ENCODE results near the gene OR52E8.

OR52E8 gene

DNA sequence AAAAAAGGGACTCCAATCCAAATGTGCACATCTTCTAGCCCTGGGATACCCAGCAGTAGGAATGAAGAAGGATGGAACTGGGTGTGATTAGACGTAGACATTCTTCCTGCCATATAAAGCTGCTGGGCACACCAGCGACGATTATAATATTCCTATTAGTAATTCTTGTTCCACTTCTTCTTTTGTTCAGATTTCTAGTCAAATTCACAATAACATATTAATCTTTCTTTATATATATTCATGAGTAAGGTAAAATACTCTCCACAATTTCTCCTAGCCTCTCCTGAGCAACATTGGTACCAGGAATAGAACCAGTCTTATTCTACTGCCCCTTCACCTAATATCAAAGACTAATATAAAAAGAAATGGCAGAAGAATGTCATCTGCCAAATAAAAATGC lies at the start of gene OR52E8:
TSS of gene OR52E8 (minus strand) at position 101 of the 400 bp plus-strand sequence. CDS start at position 101, 0 bp downstream.
- no peak for DNase-seq

DNA sequence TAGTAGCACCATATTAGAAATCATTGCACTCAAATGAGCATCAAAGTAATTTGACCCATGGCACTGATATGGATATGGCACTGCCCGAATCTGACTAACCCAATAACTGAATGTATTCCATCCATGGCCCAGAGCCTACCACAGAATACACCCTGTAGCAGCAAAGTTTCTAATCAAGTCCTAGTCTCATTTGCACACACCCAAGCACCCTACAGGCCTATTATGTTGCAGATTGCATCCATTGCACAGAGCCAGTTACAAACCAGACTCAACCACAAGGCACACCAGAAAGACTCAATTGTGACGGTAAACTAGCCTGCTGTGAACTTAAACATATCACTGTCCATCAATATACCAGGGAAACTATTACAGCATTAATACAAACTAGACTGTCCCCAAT lies 42.0 kb upstream of the OR52E8 start:
- no peak for DNase-seq

DNA sequence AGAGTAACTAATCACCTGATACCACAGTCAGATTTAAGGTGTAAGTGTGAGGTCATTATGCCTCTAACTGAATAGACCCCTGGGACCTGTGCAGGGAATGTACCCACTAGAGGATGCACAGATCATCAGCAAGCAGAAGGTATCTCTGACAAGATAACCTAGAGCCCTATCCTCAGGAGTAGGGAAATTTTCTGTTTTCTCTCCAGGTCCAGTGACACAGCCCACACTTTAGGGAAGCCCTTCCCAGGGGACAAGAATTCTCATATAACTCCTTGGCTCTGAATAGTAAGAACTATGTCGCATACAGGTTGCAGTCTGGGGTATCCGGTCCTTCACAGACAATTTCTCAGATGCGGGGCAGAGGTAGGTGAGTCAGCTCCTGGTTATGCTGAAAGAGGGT lies 35.4 kb upstream of the OR52E8 start, which contains the start of gene OR52E5:
TSS of gene OR52E5 (plus strand) at position 301 of the 400 bp plus-strand sequence. CDS start 7,569 bp downstream, outside the sequence.
- DNase-seq = no peak

DNA sequence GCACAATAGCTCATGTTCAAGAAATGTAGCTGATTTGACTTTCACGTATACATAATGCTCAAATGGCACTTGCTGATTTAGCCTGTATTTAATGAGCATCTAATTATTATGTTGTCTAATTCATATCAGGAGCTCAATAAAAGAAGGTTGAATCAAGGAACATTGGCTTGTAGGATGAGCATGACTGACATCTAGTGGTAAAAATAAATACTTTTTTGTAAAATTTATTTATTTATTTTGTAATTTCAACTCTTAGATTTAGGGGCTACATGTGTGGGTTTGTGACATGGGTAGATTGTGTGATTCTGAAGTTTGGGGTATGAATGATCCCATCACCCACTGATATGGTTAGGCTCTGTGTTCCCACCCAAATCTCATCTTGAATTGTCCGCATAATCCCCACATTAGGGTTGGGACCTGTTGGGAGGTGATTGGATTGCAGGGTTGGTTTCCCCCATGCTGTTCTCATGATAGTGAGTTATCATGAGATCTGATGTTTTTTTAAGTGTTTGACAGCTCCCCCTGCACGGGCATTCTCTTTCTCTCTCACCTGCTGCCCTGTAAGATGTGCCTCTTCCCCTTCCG lies 33.8 kb upstream of the OR52E8 start:
- peak in 2 of 3 experiments; percentile 12 to 20 for DNase-seq

DNA sequence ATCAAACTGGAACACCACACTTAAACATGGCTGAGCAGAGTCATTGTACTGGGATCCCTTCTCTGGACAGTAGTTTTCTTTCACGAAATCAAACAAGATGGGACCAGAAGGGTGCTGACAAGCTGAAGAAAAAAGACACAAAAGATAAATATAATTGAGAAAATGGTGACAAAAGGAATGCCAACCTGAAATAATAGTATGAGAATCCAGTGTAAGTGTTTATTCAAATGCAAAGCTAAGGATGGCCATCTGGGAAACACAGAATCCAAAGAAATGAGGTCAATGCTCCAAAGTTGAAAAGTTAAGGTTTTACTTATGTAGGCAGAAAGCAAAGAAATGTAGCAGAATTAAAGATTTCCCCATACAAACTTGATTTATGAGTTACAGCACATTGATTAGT lies 30.2 kb upstream of the OR52E8 start:
- no peak for DNase-seq

DNA sequence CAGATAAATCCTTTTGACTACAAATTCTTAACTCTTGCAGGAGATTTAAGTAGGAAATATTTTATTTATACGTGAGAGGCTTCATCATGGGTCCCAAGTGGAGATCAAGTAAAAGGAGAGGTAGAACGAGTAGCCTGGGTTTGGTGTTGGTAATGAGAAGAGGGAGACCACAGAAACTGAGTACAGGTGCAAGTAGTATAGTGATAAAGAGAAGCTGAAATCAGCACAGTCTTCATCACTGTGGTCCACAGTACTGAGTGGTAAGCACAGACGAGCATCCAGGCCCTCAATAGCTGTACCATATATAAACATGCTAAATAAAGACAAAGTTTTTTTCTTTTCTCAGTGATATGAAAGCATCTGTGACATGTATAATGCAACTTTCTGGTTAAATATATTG lies 29.7 kb upstream of the OR52E8 start:
- no peak for DNase-seq

DNA sequence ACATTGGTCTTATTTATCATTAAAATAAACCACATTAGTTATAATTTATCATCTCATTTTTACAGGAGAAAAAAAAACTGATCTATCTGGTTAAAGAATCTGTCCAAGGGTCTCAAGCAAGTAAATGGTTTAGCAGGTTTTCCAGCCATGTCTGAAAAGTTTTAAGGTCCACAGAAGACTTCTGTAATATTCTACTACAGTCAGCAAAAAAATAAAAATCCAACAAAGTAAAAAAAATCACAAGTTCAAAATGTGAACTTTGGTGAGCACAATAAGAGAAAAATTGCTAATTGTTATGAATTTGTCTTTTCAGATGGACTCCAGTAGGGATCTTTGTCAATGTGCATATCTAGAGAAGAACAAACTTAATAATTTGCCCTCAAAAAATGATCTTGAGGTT lies 24.3 kb upstream of the OR52E8 start:
- no peak for DNase-seq

DNA sequence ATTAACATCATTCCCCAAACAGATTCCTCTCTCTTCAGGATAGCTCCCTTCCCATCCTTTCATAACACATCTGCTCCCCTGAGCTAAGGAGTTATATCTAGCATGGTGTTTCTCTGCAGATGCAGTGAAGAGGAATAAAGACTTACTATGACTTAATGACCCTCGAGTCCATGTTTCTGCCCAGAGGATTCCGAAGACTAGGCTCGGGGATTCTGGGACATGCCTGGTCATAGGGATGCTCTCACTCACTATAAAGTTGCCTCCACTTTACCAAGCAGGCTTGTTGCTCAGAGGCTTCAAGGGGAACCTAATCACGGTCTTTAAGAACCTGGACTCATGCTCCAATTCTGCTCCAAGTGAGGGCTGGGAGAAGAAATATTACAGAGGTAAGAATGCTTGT lies 22.8 kb upstream of the OR52E8 start, which contains the start of gene OR52E4:
TSS of gene OR52E4 (plus strand) at position 301 of the 400 bp plus-strand sequence. CDS start 3,664 bp downstream, outside the sequence.
- no peak for DNase-seq

DNA sequence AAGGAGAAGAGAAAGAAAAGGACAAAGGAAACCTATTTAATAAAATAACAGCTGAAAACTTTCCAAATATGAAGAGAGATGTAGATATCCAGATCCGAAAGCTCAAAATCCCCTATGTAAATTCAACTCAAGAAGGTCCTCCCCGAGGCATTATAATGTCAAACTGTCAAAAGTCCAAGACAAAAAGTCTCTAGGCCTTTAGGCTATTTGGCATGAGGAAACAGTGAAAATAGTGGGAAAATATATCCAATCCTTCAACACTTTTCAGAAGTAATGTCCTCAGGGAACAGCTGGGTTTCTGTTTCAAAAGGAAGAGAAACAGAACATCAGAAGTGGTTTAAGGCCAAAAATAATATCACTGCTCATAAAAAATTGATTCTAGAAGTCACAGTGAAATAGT lies 21.1 kb upstream of the OR52E8 start:
- DNase-seq = no peak

DNA sequence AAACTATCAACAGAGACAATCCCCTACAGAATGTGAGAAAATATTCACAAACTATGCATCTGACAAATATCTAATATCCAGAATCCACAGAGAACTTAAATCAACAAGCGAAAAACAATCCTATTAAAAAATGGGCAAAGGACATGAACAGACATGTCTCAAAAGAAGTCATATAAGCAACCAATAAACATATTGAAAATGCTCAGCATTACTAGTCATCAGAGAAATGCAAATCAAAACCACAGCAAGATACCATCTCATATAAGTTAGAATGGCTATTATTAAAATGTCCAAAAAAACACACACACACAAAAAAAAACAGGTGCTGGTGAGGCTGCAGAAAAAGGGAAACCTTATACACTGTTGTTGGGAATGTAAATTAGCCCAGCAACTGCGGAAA lies 8.3 kb upstream of the OR52E8 start:
- no peak for DNase-seq

DNA sequence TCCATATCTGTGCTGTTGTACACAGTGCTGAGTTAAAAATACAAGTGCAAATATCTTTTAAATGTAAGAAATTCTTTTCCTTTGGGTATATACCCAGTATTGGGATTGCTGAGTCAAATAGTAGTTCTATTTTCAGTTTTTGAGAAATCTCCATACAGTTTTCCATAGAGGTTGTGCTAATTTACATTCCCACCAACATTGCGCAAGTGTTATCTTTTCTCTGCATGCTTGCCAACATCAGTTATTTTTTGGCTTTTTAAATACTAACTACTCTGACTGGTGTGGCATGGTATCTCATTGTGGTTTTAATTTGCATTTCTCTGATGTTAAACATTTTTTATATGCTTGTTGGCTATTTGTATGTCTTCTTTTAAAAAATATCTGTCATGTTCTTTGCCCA lies 6.5 kb downstream of the OR52E8 start:
- no peak for DNase-seq

DNA sequence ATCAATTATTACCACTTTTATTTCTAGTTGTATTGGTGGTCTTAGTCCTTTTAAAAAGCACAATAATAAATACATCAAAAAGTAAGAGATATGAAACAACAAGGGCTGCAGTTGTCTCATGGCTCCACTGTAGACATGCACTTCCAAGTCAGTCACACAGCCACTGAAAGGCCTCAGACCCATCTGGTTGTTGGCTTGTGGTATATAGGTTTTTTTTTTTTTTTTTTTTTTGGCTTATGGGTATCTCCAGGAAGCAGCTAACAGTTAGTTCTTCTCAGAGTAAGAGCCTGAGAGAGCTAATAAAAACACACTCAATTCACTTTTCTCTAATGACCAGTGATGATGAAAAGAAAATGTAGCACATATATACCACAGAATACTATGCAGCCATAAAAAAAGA lies 9.8 kb downstream of the OR52E8 start:
- DNase-seq = no peak

DNA sequence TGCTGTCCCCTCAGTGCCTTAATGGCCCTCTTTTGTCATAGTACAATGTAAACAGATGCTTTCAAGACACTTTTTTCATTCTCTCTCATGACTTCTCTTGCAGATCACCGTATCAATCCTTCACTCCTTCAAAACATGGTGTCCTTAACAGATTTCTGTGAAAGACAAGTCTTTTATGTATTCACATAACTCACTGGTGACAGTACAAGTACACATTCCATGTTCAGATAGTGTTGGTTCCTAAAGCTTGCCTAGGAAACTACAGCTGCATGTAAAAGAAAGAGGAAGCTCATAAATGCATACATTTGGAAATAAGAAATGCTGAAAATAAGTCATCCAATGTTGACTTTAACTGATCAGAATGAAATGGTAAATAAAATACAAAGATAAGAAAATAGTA lies 10.8 kb downstream of the OR52E8 start:
- DNase-seq = no peak

DNA sequence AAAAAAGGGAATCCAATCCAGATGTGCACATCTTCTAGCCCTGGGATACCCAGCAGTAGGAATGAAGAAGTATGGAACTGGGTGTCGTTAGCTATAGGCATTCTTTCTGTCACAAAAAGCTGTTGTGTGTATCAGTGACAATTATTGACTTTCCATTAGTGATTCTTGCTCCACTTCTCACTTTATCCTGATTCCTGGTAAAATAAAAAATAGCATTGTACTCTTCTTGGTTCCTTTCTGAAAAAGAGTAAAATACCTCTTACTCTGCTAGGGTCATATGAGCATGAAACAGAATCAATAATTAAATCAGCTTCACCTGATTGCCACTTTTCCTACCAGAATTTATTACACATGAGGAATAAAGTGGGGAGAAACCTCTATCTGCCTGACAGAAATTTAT lies 15.7 kb downstream of the OR52E8 start, which contains the start of gene OR52E6:
TSS of gene OR52E6 (minus strand) at position 101 of the 400 bp plus-strand sequence. CDS start at position 101, 0 bp downstream.
- no peak for DNase-seq

DNA sequence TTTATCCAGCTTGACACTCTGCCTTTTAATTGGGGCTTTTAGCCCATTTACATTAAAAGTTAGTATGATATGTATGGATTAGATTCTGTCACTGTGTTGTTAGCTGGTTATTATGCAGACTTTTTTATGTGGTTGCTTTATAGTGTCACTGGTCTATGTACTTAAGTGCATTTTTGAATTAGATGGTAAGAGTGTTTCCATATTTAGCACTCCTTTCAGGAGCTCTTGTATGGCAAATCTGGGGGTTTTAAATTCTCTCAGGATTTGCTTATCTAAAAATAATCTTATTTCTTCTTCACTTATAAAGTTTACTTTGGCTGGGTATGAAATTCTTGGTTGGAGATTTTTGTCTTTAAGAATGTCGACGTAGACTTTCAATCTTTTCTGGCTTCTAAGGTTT lies 19.8 kb downstream of the OR52E8 start:
- no peak for DNase-seq

DNA sequence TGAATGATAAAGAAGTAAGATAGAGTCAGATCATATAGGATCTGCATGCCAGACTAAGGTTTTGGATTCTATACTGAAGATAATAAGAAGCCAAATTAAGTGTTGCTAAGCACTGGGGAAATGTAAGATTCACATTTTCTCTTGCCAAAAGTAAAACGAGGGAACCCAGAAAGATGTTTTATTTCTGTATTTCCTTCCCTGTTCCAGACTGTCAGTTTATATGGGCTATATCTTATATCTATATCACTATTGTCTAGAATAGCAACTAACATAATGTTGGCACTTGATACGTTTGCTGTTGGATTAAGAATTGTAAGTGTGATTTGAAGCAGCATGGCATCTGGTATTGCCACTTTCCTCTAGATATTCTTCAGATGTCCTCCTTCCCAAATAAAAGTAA lies 24.0 kb downstream of the OR52E8 start:
- DNase-seq = no peak

DNA sequence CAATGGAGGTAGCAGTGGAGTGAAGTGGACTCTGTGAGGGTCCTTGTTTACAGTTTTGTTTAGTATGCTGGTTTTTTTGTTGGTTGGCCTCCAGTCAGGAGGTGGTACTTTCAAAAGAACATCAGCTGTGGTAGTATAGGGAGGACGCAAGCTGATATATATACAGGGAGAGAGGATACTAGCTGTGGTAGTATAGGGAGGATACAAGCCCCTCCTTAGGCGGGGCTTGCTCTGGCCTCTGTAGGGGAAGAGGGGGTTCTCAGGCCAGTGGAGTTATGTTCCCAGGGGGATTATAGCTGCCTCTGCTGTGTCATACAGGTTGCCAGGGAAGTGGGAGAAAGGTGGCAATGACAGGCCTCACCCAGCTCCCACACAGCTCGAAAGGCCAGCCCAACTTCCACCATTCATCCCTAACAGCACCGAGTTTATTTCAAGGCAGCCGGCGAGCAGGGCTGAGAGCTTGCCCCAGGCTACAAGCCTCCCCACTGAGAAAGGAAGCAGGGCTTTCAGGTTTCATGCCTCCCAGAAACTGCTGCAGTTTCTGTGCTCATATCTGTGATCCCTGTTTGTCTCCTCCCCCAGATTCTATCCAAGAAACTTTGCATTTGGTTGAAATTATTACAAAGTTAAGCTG lies 26.2 kb downstream of the OR52E8 start:
- no peak for DNase-seq

DNA sequence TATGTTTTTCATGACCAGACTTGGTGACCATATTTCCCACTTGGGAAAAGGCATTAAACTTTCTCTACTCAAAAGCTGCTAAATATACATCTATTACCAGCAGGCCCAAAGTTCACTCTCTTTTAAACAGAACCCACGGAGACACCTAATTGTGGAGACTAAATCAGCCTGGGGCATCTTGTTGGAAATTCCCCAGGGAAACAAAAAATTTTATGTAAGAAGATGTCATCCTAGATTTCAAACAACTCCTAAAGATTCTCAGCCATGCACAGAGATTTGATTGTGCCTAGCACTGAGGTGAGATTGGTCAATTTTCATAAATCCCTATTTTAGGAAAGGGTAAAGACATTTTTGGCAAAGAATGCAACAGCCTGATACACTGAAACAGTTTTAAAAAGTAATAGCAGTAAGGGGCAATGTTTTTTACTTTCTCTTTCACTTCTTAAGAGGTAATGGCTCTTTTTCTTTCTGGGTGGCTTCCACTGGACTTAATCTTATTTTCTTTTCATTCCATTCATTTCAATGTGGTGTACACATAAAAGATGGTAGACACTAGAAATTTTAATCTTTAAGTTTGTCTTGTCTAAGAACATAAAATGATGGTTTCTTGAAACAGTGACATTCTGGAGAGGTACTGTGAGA lies 39.1 kb downstream of the OR52E8 start:
- DNase-seq = no peak

DNA sequence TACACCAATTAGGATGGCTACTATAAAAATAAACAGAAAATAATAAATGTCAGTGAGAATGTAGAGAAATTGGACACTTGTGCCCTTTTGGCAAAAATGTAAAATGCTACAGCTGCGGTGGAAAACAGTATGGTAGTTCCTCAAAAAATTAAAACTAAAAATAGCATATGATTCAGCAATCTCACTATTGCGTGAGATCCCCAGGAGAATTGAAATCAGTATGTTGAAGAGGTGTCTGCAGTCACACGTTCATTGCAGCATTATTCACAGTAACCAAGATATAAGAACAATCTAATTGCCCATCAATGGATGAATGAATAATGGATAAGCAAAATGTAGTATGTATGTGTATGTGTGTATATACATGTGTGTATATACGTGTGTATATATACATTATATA lies 42.0 kb downstream of the OR52E8 start:
- DNase-seq = no peak

DNA sequence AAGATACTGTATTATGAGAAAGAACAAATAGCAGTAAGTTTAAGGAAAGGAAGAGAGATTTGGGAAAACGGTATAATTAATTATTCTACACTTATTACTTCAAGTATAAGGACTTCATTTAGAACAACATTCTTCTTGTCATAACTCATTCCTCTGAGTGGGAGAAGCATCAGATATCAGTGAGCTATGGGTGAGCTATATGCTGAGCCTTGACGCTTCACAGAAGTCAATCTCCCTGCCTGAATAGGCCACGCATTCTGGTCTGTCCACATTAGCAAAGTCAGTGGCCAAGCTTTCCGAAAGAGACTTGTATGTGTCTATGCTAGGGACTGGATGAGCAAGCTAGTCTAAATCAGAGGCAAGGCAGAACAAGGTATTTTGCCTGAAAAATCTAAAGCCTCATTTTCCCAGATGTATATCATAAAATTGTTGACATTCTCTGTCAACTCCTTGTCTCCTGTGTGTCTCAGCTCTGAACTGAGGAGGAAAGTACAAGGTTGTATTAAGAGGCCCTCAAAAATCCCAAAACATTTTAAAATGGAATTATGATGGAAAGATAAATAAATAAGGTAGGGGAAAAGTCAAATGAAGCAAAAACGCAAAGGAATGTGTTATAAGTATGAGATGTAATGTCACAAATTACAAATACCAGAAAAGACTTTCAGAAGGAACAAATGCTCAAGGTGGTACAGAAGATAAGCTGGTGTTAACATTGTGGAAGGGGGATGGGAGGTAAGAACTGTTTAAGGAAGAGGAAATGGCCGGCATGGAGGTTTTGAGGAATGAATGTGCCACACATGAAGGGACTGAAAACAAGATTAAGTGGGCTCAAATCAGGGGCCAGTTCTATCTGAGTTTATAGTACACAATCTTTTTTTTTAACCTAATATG lies 47.3 kb downstream of the OR52E8 start:
- DNase-seq = no peak

DNA sequence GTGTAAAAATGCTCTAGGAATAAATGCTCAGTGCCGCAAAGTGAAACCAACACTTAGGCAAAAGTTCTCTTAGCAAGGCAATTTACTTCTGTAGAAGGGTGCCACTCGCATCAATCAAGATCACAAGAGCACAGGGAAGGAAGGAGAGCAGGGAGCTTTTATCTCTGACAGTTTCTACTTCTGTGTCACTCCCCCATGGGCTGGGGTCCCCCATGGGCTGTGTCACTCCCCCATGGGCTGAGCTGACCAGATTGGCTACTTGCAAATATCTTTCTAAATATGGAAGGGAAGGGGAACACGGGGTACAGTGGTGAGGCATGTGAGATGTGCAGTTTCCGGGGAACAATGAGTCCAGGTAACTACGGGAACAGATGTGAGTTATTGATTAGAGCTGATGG lies 48.4 kb downstream of the OR52E8 start:
- DNase-seq = no peak

DNA sequence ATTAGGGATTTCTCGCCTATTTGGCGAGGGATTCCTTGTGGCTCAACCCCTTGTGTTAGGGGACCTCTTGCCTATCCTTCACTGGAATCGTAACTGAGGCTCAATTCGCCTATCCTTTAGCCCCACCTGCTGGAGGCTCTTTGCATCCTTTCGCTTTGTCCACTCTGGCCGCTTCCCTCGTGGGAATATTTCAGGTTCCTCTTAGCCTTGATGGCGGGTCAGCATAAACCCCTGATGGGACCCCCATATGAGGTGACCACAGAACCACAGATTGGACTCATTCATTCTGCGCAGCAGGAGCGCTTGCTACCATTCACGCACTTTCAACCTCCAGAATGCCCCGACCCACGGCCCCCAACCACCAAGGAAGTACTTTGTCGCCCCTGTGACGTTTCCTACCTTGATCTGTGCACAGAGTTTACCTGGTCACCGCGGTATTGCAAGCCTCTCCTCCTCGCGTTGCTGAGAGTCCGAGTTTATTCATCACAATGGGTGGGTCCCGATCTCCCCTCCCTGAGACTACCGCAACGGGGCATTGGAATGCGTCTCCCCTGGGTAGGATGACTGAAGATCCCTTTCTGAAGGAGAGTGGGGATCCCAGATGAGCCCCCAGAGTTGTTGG lies 48.9 kb downstream of the OR52E8 start, which contains the start of gene OR52N2:
TSS of gene OR52N2 (plus strand) at position 425 of the 622 bp plus-strand sequence. CDS start 11,412 bp downstream, outside the sequence.
- peak; percentile 29 to 65 (median 38) for DNase-seq
